HFFc6 (cell line): Measurements from ENCODE around the gene CFAP299. TPM values are rescaled to one million over a fixed set of nuclear protein-coding genes. Genes with fewer than 3 reads are reported as not detected.

Source experiments
- DNase-seq: peaks from one replicate; pipeline ENCODE4 v3.0.0-alpha.2; 2018
- H3K27ac Mint-ChIP-seq: 2 replicates; pipeline ENCODE4 v1.8.0; 2020; ENCODE audit warnings: mild to moderate bottlenecking, mixed read lengths
- H3K27me3 Mint-ChIP-seq: 2 replicates; pipeline ENCODE4 v1.8.0; 2021; ENCODE audit warnings: mild to moderate bottlenecking, moderate library complexity, mixed read lengths; ENCODE audit not compliant: insufficient read depth
- H3K36me3 Mint-ChIP-seq: 2 replicates; pipeline ENCODE4 v1.8.0; 2021; ENCODE audit warnings: low read depth, mixed read lengths
- H3K4me1 Mint-ChIP-seq: 2 replicates; pipeline ENCODE4 v1.8.0; 2020; ENCODE audit warnings: low read depth, mixed read lengths
- H3K4me3 Mint-ChIP-seq: 2 replicates; pipeline ENCODE4 v1.8.0; 2020; ENCODE audit warnings: mild to moderate bottlenecking, moderate library complexity, mixed read lengths
- H3K9me3 Mint-ChIP-seq: 2 replicates; pipeline ENCODE4 v1.8.0; 2020; ENCODE audit warnings: mild to moderate bottlenecking, mixed read lengths
- total RNA-seq, 6 experiments: library from RNA; stranded (reverse); fragmentation: NEBNext Ultra II Directional; extraction: Animal tissue kit (Norgen Biotek cat#: 25700); gene quantifications; 2 replicates in 1 of 6; 3 replicates in 5 of 6; pipeline ENCODE4 v1.2.3, GENCODE V29; 2021
- TF ChIP-seq, protein P1 (sequence below): fragments of 200-600 bp; sonication (generic); IDR thresholded peaks from 2 replicates; pipeline ENCODE4 v1.5.0; 2021; ENCODE audit warnings: antibody characterized with exemption, mild to moderate bottlenecking

The CFAP299 gene
- total RNA-seq, 6 experiments from 2014 or later: 4.8 to 9.0 (median 8.7) TPM

DNA sequence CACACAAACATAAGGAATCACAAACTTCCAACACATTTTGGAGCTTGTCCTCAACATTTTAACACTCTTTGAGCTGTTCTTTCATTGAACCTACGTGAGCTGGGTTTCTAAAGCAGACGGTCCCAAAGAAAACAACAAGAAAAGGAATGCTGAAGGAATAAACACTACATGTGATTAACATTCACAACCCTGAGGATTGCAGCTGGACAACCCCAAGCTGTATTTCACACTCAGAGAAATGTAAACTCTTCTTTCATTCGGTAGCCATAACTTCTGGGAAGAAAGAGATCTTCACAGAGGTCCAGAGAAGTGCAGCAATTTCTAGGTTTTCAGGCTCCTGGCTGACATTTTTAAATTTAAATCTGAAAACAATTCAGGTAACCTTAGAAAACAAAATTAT is 130.2 kb downstream of the CFAP299 start:
- H3K27ac Mint-ChIP-seq: 0 out of 2 replicates have a peak overlapping the region, but pooled peaks have one; percentile 15
- H3K9me3 Mint-ChIP-seq: no peaks in the 10 kb centered on the region
- TF ChIP-seq, protein P1, sequence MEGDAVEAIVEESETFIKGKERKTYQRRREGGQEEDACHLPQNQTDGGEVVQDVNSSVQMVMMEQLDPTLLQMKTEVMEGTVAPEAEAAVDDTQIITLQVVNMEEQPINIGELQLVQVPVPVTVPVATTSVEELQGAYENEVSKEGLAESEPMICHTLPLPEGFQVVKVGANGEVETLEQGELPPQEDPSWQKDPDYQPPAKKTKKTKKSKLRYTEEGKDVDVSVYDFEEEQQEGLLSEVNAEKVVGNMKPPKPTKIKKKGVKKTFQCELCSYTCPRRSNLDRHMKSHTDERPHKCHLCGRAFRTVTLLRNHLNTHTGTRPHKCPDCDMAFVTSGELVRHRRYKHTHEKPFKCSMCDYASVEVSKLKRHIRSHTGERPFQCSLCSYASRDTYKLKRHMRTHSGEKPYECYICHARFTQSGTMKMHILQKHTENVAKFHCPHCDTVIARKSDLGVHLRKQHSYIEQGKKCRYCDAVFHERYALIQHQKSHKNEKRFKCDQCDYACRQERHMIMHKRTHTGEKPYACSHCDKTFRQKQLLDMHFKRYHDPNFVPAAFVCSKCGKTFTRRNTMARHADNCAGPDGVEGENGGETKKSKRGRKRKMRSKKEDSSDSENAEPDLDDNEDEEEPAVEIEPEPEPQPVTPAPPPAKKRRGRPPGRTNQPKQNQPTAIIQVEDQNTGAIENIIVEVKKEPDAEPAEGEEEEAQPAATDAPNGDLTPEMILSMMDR: no peak
- peaks cover 21% of the 10 kb centered on the region; the same call in 1 of the 2 replicates for H3K36me3 Mint-ChIP-seq
- DNase-seq: no peak
- no peak overlapping the region for H3K4me3 Mint-ChIP-seq
- peaks cover 26% of the 10 kb centered on the region for H3K4me1 Mint-ChIP-seq
- no peaks in the 10 kb centered on the region for H3K27me3 Mint-ChIP-seq

GRCh38 chr4:80466618-80467017 is 131.1 kb downstream of the CFAP299 start:
- DNase-seq: no peak
- H3K27me3 Mint-ChIP-seq: no peaks in the 10 kb centered on the region
- H3K27ac Mint-ChIP-seq: no peak overlapping the region
- no peak overlapping the region for H3K4me3 Mint-ChIP-seq
- no peaks in the 10 kb centered on the region for H3K9me3 Mint-ChIP-seq
- peaks cover 18% of the 10 kb centered on the region; the same call in 1 of the 2 replicates for H3K36me3 Mint-ChIP-seq
- TF ChIP-seq, protein P1: no peak
- H3K4me1 Mint-ChIP-seq: peaks cover 31% of the 10 kb centered on the region

DNA sequence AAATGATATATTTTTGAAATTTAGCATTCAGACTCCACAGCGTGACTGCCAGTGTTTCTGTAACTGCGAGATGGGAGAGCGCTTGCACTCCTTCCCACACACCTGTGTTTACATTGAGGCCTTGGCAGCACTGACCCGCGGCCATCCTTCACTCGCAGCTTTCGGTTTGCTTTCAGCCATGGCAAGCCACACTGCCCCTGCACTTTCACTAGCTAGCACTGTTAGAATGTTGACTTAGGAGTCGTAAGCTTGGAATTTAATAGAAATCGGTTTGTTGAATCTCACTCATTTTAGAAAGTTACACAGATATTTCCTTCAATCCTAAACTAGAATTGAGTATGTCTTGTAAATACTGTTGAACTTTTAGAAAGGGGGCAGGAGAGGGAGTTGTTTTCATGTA is 136.2 kb downstream of the CFAP299 start:
- TF ChIP-seq, protein P1: no peak
- Mint-ChIP-seq H3K36me3 (peaks cover 10% of the 10 kb centered on the region; the same call in 1 of the 2 replicates), H3K9me3 (no peaks in the 10 kb centered on the region), H3K4me3 (peak overlapping the region; percentile 78), H3K4me1 (peaks cover 10% of the 10 kb centered on the region), H3K27ac (no peak overlapping the region), H3K27me3 (peaks cover 5% of the 10 kb centered on the region; the same call in 1 of the 2 replicates)
- DNase-seq: no peak

GRCh38 chr4:80475236-80475635 is 139.7 kb downstream of the CFAP299 start:
- Mint-ChIP-seq H3K4me1 (peaks cover 10% of the 10 kb centered on the region), H3K36me3 (no peaks in the 10 kb centered on the region), H3K27me3 (peaks cover 5% of the 10 kb centered on the region; the same call in 1 of the 2 replicates), H3K9me3 (no peaks in the 10 kb centered on the region), H3K4me3 (no peak overlapping the region), H3K27ac (no peak overlapping the region)
- DNase-seq: no peak
- TF ChIP-seq, protein P1: no peak

GRCh38 chr4:80475798-80476197 is 140.3 kb downstream of the CFAP299 start:
- H3K36me3 Mint-ChIP-seq: no peaks in the 10 kb centered on the region
- peaks cover 5% of the 10 kb centered on the region; the same call in 1 of the 2 replicates for H3K4me1 Mint-ChIP-seq
- no peaks in the 10 kb centered on the region for H3K9me3 Mint-ChIP-seq
- DNase-seq: no peak
- TF ChIP-seq, protein P1: no peak
- no peak overlapping the region for H3K27ac Mint-ChIP-seq
- H3K27me3 Mint-ChIP-seq: peaks cover 5% of the 10 kb centered on the region; the same call in 1 of the 2 replicates
- no peak overlapping the region for H3K4me3 Mint-ChIP-seq
